GM18951 (cell line): ENCODE data around the gene SHB.

Experiments used
- POLR2A ChIP-seq: IDR thresholded peaks from 4 replicates; pipeline ENCODE4 v1.6.1; 2011; ENCODE audit warnings: mild to moderate bottlenecking; ENCODE audit not compliant: insufficient read length, insufficient read depth; ENCODE audit errors: extremely low read depth
- in situ Hi-C: fragments of 300-500 bp; cut with MboI; formaldehyde crosslinking; loops from one replicate; pipeline ENCODE4 v1.12.0; 2022; ENCODE audit warnings: low sequenced_read_pairs, mixed read lengths, inconsistent platforms; ENCODE audit not compliant: unreplicated experiment

The SHB gene

DNA sequence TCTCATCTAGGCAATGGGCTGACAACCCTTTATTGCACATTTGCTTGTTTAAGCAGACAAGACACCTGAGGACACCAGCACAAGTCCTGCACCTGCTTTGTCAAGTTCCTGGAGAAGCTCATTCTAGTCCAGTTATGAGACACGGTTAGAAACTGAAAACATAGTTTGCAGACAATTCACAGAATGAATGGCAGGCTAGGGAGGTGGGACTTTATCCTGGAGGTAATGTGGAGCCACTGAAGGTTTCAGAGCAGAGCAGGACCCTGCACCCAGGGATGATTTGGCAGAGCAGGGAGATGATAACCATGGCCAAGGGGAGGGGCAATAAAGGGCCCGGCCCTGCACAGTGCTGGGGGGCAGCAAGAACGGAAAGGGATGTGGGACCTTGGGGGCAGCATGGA, 114.4 kb downstream of the SHB start:
- in situ Hi-C loops: no loop called here
- no peak for TF ChIP-seq POLR2A

GRCh38 chr9:37953775-37954437, 115.1 kb downstream of the SHB start:
- in situ Hi-C loops: no loop called here
- TF ChIP-seq POLR2A: no peak

- in situ Hi-C loops: no loop called here
- peak; percentile 3 for TF ChIP-seq POLR2A
Observed at GRCh38 chr9:37953206-37953774, 115.7 kb downstream of the SHB start.

DNA sequence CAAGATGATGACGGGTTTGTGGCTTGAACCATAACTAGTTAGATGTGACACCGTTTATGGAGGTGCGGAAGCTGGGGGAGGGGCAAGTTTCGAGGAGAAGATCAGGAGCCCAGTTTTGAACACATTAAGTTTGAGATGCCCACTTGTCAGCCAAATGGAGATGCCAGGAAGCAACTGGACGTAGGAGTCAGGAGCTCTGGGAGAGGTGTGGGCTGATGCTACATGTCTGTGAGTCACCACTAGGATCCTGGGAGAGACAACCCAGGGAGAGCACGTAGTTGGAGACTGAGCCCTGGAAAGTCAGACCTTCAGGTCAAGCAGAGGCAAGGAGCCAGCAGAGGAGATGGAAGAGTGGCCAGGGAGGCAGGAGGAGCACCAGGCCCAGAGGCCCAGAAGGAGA, 116.3 kb downstream of the SHB start:
- in situ Hi-C loops: no loop called here
- TF ChIP-seq POLR2A: no peak

DNA sequence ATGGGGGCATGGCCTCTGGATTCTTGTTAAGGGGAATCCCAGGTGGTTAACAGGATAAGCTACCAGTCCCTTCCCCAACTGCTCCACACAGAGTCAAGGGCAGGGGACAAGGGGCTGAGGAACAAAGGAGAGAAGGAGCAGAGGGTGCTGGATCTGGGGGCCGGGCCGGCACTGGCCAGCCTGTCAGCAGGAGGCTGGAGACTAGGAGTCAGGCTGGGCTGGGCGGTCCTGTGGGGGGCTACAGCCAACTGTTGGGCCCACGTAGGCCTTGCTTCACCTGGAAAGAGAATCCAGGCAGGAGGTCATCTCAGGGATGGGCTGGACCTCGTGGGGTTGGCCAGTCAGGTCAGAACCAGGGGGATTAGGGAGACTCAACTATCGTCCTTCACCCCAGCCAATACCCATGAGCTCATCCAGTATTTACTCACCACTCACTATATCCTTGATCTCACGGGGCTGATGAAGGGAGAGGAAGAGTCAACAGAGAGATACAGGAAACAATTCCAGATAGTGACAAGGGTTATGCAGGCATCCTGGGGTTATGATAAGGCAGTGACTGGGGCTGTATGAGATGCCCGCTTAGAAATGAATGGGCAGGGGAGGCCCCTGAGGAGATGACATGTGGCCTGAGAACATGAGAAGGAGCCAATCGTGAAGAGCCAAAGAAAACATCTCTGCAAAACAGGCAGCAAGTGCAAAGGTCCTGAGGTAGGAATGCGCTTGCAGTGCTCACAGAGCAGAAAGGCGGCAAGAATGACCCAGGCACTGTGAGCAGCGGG, 117.2 kb downstream of the SHB start:
- in situ Hi-C loops: no loop called here

DNA sequence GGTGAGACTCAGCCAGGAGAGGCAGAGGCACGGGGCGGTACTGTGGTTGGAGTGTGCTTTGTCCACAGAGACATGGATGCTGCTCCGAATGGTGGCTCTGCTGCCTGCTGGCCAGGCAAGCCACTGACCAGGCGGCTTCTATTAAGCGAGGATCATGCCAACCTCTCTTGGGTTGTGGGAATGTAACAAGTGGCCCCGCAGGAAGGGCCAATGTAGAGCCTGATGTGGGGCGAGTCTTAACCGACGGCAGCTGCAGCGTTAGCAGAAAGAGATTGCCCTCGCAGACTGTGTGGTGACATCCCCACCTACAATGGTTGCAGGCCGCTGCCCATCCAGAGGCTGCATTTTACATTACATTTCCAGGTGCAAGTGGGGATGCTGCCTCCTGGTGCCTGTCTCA, 118.5 kb downstream of the SHB start:
- TF ChIP-seq POLR2A: no peak
- in situ Hi-C loops: no loop called here

More for the DNA sequence above, 117.2 kb downstream of the SHB start:
- no peak for TF ChIP-seq POLR2A

DNA sequence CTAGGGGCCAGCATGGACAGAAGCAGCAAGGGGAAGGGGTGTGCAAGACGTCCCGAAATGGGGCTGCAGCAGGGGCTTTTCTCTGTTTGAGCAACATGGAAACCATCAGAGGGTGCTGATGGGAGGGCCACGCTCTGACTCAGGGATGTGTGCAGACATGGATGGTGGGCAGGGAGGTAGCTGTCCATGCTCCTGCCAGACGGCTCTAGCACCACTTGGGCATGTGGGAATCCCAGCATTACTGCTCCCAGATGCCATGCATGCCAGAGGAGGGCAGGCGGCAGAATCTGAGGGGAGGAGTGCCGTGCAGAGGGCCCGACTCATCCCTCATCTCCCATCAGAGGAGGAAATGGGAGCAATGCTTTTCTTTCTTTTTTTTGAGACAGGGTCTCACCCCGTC, 119.5 kb downstream of the SHB start:
- no peak for TF ChIP-seq POLR2A
- in situ Hi-C loops: no loop called here

DNA sequence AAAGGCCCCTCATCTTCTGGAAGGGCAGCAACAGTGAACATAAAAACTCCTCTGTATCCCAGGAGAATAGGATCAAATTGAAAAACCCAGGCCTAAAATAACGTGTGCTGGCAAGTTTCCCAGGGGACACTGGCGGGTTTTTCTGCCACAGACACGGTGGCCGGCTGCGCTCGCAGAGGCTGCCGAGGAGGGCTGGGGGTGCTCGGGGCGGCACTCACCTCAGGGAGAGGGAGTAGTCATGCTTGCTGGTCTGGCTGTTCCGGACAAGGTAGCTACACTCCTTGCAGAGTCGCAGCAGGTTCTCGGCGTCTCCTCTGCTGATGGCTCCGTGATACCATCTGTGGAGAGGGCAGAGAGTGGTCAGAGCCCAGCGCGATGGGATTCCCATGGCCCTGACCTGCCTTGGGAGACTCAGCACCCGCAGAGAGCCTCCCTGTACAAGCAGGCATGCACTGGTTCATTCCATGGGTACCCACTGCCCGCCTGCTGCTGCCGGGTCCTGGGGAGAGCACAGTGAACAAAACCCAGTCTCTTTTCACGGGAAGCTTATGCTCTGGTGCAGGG, 120.5 kb downstream of the SHB start:
- in situ Hi-C loops: no loop called here

GRCh38 chr9:37947977-37948376, 121.0 kb downstream of the SHB start:
- in situ Hi-C loops: no loop called here
- no peak for TF ChIP-seq POLR2A

More for the DNA sequence above, 120.5 kb downstream of the SHB start:
- no peak for TF ChIP-seq POLR2A

DNA sequence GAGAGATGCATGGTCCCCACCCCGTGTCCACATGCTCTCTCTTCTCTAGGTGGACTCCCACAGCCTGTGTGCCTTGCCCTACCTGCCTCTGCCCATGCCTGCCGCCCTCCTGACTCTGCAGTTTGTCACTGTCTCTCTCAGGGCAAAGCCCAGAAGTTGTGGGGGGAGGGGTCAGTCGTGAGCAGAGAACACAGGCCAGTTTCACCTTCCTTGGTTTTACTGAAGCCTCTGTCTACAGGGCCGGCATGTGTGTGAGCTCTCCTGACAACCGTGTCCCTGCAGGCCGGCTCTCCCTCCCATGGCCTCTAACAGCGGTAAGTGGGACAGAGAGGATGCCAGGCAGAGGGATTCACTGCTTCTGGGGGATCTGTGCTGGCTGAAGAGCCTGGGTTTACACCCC, 121.6 kb downstream of the SHB start:
- in situ Hi-C loops: no loop called here
- no peak for TF ChIP-seq POLR2A

DNA sequence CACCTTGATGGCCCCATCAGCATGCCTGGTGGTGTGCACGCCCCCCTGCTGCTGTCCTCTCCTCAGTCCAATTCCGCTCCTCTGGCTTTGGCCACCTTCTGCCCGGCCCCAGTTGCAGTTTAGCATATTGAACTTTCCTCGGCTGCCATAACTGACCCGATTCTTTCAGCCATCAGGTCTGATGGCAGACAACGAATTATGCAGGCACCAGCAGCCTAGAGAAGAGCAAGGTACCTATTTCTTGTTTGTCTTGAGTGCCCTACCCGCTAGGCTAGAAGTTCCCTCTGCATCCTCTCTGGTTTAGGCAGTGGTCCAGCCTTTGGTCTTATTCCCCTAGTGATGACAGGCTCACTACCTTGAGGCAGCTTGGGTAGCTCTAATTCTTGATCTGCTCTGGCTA, 122.1 kb downstream of the SHB start:
- in situ Hi-C loops: no loop called here
- TF ChIP-seq POLR2A: no peak

- in situ Hi-C loops: no loop called here
- TF ChIP-seq POLR2A: no peak
Observed at GRCh38 chr9:37946041-37946440, 123.0 kb downstream of the SHB start.

DNA sequence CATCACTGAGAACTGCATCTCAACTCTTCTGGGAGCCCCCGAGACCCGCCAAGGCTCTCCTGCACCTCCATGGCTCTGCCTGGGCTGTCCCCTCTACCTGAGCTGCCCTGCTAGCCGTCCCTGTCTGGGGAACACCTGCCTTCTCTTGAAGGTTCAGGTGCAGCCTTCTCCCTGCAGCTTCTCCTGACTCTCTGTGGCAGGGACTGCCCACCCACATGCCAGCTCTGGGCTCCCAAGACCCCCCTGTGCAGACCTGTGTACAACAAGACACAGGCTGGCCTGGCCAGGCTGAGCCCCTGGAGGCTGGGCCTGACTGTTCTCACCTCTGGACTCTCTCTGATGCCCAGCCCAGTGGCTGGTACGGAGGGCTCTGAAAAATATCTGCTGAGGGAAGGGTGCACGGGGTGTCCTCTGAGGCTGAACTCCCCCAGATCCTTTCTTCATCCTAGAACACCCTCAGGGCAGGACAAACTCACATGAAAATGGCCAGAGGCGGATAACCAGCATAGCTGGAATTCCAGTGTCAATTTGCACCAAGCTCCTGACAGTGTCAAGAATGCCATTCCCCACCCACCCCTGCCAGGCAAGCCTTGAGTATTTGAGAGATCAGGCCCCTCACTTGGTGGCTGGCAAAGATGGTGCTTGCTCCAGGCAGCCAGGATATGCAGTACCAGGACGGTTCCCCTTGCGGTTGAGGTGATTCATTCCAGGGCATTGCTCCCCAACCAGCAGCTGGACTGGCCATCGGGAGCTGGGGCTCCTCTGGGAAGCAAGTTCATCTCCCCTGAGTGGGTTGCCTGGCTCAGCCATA, 124.2 kb downstream of the SHB start:
- no peak for TF ChIP-seq POLR2A
- in situ Hi-C loops: no loop called here

DNA sequence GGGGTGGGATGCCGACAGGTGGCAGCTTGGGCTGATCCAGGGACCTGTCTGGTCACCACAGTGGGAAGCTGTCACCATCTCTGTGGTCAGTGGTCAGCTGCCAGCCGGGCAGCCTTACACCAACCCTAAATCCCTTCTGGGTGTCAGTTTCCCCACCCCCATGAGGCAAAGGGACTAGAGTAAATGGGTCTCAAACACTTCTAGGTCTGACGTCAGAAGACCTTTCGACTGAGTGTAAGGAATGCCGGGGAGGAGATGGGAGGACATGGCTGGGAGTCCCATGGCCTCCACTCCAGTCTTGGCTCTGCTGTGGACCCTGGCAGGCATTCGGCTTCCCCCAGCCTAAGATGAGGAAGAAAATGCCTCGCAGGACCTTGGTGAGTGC, 124.8 kb downstream of the SHB start:
- in situ Hi-C loops: no loop called here

More for the DNA sequence above, 124.8 kb downstream of the SHB start:
- no peak for TF ChIP-seq POLR2A
